Stimulated activated CD4-positive, alpha-beta T cell treated with anti-CD3 and anti-CD28 coated beads, Interleukin-4, amount 100 ng/mL, for 1 hour (primary cell): ENCODE measurements around the gene MPRIP.

Experiments
- DNase-seq: peaks from one replicate; pipeline ENCODE4 v3.0.0-alpha.2; 2020

Gene MPRIP

GRCh38 chr17:17226451-17227265 lies 184.4 kb downstream of the MPRIP start:
- DNase-seq, result no peak

- no peak for DNase-seq
Observed at GRCh38 chr17:17227608-17228520, 185.6 kb downstream of the MPRIP start.

GRCh38 chr17:17228521-17229279 lies 186.4 kb downstream of the MPRIP start:
- DNase-seq, result no peak

- DNase-seq, result no peak
Observed at GRCh38 chr17:17229416-17230384, 187.4 kb downstream of the MPRIP start.

- DNase-seq, result no peak
Observed at GRCh38 chr17:17231621-17232302, 189.5 kb downstream of the MPRIP start.

- DNase-seq, result no peak
Observed at GRCh38 chr17:17232303-17232621, 190.0 kb downstream of the MPRIP start.

- DNase-seq, result no peak
Observed at GRCh38 chr17:17235212-17236174, 193.2 kb downstream of the MPRIP start.

- no peak for DNase-seq
Observed at GRCh38 chr17:17236295-17237025, 194.2 kb downstream of the MPRIP start.

GRCh38 chr17:17237026-17237799 lies 195.0 kb downstream of the MPRIP start, which contains the start of gene FLCN:
Gene FLCN, minus strand, starts transcription at chr17:17237168. Its CDS starts 9,031 bp downstream, at chr17:17228137.
- DNase-seq, result peak; percentile 93

- DNase-seq, result no peak
Observed at GRCh38 chr17:17239832-17240231, 197.6 kb downstream of the MPRIP start.

GRCh38 chr17:17241656-17242055 lies 199.4 kb downstream of the MPRIP start:
- DNase-seq, result no peak

- no peak for DNase-seq
Observed at GRCh38 chr17:17242246-17242645, 200.0 kb downstream of the MPRIP start.
